Esophagus muscularis mucosa (tissue), 3 donors: ENCODE results near the gene MOXD1.

ENCODE experiments used
- CTCF ChIP-seq, 3 experiments: fragments of 200-600 bp in 2 of 3; fragments of 450-650 bp in 1 of 3; sonication (generic) in 2 of 3; IDR thresholded peaks; one replicate each; pipeline ENCODE4 v1.5.1; 2017 to 2019; ENCODE audit warnings: antibody characterized with exemption in 3 of 3, mild to moderate bottlenecking in 2 of 3, moderate library complexity in 1 of 3
- POLR2AphosphoS5 ChIP-seq, 2 donors: sonication (generic); formaldehyde crosslinking; IDR thresholded peaks; one replicate each; pipeline ENCODE4 v1.6.1; 2017; ENCODE audit warnings: antibody characterized with exemption in 2 of 2

- TF ChIP-seq CTCF (IDR thresholded peaks at IDR 0.05) (no peak), POLR2AphosphoS5 (IDR thresholded peaks at IDR 0.05) (no peak)
Measured at GRCh38 chr6:132362442-132363185, 38.7 kb downstream of the MOXD1 start.
